Activated CD4-positive, CD25-positive, alpha-beta regulatory T cell treated with anti-CD3 and anti-CD28 coated beads, Interleukin-2, amount 50 U/mL, for 24 hours (primary cell): ENCODE results near the gene GSTO1.

Source experiments
- ATAC-seq, 2 donors: fragments of 150-1000 bp; cut with Tn5 transposase; one replicate each; pipeline ENCODE4 v1.10.0; 2021; ENCODE audit warnings: mild to moderate bottlenecking in 1 of 2, moderate library complexity in 1 of 2

GSTO1 gene

DNA sequence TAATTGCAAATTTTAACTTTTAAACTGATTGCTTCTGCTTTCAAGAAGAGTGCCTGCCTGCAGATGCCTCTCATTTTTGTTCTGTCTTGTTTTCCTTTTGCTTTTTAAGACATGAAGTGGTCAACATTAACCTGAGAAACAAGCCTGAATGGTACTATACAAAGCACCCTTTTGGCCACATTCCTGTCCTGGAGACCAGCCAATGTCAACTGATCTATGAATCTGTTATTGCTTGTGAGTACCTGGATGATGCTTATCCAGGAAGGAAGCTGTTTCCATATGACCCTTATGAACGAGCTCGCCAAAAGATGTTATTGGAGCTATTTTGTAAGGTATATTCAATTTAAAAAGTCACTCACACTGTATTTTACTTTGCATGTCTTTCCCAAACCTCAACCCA is 23.1 kb downstream of the GSTO1 start:
- no peak for ATAC-seq

DNA sequence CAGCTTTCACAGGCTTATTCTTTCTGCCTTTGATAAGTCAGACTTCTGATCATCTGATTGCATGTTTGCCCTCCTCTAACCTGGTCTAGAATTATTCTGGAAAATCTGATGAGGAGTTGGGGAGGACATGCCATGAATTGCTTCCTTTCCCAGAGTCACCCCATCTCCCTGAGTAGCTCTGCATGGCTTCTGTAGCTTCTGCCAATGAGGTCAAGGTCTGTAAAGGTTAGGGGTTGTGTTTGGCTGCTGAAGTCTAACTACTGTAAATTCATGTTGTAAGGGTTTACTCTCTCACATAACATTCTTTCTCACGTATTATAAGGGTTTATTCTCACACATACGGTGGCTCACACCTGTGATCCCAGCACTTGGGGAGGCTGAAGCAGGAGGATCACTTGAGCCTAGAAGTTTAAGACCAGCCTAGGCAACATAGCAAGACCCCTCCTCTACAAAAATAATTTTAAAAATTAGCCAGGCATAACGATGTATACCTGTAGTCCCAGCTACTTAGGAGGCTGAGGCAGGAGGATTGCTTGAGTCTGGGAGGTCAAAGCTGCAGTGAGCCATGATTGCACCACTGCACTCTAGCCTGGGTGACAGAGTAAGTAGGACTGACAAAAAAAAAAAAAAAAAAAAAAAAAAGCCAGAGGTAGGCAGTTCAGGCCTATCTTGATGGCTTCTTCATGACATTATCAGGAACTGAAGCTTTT is 25.0 kb downstream of the GSTO1 start:
- no peak for ATAC-seq

DNA sequence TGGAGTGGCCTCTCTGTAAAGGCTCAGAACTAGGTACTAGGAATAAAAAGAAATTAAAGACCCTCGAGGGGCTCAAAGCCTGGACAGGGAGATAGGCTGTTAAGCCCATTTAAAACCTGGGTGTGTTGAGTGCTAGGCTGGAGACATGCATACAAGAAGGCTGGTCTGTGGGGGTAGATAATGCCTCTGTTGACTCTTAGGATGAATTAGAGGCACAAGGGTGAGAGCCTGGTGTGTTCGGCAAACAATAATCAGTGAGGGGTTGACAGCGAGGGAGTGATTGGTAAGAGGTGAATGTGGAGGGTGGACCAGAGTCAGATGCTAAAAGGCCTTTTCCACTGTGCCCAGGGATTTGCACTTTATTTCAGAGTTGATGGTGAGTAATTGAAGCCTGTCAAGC is 27.0 kb downstream of the GSTO1 start:
- ATAC-seq = no peak

DNA sequence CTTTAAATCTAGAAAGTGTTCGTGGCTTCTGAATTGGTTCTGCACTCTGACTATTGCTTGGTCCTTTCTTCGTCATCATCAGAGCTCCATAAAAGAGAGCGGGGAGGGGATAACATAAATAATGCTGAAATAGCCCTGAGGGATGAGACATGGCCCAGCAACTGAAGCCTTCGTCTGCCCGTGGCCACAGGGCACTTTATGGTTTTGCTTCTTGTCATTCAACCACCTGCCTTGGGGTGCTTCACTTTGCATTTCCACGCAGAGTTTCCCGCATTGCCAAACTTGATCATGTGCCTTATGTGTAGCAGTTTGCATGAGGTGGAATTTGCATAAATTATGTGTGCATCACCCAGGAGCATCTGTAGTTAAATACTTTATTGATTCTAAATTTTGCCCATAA is 30.2 kb downstream of the GSTO1 start:
- ATAC-seq = no peak

DNA sequence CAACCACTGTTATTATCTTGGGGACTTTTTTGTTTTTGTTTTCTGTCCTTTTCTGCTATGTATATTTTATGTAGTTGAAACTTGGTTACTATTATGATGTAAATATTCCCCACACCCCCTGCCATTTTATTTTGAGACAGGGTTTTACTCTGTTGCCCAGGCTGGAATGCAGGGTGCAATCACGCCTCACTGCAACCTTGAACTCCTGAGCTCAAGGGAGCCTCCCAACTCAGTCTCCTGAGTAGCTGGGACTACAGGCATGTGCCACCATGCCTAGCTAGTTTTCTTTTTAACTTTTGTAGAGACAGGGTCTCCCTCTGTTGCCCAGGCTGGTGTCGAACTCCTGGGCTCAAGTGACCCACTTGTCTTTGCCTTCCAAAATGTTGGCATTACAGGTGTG is 32.2 kb downstream of the GSTO1 start:
- ATAC-seq = no peak

DNA sequence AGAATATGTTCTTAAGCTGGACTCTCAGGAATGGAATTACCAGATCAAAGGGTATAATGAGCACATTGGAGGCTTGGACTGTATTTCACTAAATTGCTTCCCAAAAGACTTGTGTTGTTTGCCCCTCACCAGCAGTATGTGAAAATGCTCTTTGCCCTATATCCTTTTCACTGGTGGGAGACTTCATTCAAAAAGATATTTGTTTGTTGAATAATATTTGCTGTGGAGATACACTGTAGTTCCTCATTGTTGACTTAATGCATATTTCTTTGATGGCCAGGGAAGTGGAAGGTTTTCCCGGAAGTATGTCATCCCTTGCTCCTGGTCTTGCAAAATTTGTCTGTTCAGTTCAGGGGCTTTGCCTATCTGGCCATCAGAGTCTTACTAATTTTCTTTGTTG is 33.7 kb downstream of the GSTO1 start:
- no peak for ATAC-seq

DNA sequence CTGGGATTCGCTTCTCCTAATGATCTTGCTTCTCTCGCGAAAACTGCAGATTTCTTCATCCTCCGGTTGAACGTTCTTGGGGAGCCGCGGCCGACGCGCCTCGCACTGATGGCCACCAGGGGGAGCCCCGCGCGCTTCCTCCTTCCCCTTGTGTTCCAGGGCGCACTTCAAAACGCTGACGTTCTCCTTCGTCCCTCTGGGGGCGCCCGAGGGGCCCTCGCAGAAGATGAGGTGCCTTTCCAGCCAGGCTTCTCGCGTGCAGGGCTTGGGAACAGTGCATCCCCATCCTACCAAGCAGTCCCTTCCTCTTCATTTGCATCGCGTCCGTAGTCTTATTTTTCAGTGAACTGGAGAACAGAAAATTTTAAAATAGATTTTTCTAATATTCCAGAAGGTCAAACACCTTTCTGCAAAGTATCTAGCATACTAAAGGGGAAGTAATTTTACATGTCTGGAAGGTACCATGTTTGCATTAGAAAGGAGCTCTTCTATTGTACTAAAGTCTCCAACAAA is 36.8 kb downstream of the GSTO1 start:
- peak; percentile 92 to 96 for ATAC-seq

DNA sequence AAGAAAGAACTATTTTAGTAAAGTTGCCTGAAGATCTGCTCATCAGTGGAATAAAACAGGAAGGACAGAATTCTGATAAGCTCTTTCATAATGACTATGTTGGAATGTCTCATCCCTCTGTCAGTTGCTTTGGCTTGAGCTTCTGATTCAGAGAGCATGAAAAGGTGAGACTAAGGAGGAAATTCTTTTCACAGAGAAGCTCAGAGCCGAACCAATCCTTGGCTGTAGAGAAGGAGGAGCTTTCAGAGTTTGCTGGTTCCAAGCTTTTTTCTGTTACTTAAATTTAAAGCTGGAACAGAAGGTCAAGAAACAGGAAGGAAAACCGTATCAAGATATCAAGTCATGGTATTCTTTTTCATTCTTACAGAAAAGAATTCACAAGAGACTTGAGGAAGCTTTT is 38.3 kb downstream of the GSTO1 start:
- no peak for ATAC-seq

DNA sequence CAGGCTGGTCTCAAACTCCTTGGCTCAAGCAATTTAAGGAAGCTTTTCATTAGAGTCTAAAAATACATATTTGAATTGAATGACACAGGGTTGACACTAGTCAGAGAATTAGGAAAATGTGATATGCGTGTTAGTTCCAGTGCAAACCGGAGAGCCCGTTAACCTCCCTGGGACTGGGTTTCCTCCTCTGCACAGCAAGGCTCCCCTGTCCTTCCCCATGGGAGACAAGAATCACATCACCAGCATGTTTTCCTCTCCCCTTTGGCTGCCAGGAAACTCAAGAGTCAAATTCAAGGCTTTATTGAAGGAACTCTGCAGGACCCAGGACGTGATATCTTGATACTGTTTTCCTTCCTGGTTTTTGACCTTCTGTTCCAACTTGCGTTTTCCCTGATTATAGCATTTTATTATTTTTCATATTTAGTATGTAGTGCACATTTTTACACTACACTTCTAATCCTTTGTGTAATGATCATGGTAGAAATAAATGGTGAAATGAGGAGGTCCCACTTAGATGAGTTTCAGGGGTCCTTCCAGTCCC is 39.2 kb downstream of the GSTO1 start:
- ATAC-seq = no peak

DNA sequence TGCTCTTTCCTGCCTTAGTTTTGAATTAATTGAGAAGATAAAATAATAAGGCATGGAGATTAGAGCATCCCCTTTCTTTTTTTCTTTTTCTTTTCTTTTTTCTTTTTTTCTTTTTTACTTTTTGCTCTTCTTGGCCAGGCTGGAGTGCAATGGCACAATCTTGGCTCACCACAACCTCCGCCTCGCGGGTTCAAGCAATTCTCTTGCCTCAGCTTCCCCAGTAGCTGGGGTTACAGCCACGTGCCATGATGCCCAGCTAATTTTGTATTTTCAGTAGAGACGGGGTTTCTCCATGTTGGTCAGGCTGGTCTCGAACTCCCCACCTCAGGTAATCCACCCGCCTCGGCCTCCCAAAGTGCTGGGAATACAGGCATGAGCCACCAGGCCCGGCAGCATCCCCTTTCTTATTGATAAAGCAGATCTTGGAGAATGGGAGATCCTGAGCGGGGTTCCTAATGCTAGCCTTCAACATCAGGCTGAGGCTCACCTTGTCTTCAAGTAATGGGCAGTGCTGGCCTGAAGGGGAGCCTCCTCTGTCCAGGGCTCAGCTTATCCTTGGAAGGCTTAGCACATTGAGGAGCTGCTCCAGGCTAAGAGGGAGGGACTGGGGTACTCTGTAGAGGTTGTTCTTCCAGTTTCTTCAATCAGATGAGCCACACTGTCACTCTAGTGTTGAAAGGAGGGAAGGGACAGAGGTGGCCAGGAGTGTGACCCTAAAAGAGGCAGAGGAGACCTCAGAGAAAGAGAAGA is 42.2 kb downstream of the GSTO1 start:
- no peak for ATAC-seq

DNA sequence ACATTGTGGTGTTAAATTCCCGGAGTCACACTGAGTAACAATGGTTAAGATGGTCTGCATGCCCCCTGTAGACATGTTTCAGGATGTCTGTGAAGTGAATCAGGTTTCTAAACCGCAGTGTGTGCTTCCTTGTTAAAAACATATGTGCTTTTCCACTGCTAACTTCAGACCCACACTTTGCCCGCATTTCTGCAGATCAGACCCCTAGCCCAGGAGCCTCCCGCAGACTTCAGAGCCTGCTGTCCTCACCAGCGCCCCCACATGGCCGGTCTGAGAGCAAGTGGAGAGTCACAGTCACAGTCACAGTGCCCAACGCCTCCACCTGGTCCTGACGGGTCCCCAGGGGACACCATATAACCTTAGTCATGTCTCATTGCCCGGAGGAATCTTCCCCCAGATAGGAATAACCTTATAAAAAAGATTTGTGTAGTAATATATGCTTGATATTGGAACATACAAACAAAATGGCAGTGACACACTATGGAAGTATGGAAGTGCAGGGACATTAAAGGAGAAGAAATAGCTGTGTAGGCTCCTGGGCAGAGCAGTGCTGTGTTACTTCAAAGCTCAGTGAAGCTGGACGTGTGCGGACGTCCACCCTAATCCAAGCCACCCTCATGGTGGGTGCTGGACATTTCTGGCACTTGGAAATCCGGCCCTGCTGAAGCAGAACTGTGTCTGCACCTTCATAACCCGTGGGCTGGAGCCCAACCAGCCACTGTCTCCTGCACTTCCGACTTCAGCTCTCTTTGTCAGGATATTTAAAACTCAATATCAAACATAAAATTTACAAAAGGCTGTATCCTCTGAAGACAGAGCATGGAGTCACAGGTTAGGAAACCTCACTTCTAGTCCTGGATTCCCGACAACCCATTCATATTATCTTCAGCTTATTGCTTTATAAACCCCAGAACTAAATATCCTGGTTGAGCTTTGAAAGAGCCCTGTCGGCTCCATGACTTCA is 43.3 kb downstream of the GSTO1 start:
- no peak for ATAC-seq

DNA sequence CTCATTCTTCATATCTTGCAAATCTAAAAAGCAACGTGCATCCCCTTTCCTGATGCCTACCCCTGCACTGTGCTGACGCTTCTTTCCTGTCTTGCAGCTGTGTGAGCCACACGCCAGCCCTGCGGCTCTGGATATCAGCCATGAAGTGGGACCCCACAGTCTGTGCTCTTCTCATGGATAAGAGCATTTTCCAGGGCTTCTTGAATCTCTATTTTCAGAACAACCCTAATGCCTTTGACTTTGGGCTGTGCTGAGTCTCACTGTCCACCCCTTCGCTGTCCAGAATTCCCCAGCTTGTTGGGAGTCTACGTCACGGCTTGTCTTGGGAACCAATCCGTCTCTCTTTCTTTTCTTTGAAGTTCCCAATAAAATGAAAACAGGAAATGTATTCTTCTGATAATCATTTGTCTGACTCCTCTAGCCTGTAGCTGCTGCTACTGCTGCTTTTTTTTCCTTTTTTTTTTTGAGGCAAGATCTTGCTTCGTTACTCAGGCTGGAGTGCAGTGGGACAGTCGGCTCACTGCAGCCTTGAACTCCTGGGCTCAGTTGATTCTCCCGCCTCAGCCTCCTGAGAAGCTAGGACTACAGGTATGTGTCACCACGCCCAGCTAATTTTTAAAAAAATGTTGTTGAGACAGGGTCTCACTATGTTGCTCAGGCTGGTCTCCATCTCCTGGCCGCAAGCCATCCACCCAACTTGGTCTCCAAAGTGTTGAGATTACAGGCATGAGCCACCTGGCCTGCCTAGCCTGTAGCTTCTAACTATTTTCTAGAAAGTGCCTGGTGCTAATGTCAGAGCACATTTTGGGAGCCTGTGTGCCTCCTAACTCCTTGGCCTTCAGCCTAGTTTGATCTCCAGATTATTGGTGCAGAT is 44.6 kb downstream of the GSTO1 start:
- ATAC-seq = no peak

DNA sequence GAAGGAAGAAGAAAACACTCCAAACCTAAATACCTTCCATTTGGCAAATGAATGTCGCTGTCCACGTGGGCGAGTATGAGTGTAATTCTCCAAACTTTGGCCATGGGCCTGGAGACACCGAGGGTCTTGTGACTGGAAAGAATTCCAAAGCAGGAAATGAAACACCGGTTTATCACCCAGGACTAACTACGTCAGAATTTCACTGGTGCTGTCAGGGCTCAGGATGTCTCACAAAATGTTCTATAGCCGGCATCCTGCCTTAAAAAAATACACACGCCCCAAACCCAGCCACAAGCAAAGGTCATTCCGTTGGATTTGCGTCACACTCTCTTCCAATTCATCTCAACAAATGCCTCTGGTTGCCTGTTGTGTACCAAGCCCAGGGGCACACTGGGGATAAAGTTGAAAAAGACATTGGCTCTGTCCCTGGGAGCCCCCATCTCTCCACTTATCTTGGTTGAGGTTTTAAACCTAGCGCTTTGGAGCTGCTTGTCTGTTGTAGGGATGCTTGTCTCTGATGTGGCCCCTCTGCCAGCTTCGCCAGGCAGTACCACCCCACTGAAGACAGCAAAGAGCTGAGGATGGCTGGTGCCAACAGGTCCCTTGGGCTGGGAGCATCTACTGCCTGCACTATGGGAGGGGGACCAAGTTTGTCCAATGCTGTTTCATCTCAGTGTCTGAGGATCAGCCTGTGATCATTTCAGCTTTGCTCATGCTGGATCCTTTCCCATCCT is 45.5 kb downstream of the GSTO1 start:
- no peak for ATAC-seq

DNA sequence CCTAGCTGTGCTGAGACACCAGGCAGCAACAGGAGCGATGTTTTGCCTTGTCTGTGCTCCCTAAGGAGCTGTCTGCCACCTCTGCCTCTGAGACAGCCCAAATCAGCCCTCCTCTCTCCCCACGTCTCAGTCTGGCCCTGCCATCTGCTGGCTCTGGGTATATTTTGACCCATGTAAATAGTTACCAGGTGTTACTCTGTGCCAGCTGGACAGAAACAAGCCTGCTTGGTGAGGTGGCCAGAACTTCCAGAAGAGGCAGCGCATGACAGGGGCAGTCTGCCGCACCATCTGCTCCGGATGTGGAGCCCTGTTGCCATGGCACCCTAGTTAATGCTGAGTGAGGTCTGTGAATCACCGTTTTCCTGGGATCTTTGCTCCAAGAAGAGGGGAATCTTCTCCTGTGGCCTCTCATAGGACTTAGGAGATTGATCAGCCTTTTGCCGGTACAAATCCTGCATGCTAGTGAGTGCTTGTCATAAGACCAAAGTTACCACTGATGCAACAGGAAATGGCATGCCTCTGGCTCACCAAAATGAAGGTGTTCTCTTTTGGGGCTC is 46.1 kb downstream of the GSTO1 start:
- peak in 1 of 2 donors; percentile 26 for ATAC-seq

DNA sequence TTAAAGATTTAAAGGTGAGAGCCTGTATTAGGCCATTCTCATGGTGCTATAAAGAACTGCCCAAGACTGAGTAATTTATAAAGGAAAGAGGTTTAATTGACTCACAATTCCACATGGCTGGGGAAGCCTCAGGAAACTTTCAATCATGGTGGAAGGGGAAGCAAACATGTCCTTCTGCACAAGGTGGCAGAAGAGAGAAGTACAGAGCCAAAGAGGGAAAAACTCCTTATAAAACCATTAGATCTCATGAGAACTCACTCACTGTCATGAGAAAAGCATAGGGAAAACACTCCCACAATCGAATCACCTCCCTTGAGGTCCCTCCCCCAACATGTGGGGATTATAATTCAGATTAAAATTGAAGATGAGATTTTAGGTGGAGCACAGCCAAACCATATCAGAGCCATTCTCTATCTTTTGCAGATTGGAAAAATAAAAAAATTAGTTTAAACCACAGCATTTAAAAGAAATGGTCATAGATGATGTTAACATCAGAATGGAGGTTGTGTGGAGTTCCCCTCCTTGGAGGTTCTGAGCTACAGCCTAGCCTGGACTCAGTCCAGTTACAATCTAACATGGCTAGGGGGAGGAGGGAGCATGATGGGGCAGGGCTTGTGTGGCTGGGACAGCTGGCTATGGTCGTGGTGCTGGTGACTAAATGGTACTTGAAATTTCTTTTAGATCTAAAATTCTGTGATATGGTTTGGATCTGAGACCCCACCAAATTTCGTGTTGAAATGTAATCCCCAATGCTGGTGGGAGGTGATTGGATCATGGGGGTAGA is 47.4 kb downstream of the GSTO1 start:
- no peak for ATAC-seq

DNA sequence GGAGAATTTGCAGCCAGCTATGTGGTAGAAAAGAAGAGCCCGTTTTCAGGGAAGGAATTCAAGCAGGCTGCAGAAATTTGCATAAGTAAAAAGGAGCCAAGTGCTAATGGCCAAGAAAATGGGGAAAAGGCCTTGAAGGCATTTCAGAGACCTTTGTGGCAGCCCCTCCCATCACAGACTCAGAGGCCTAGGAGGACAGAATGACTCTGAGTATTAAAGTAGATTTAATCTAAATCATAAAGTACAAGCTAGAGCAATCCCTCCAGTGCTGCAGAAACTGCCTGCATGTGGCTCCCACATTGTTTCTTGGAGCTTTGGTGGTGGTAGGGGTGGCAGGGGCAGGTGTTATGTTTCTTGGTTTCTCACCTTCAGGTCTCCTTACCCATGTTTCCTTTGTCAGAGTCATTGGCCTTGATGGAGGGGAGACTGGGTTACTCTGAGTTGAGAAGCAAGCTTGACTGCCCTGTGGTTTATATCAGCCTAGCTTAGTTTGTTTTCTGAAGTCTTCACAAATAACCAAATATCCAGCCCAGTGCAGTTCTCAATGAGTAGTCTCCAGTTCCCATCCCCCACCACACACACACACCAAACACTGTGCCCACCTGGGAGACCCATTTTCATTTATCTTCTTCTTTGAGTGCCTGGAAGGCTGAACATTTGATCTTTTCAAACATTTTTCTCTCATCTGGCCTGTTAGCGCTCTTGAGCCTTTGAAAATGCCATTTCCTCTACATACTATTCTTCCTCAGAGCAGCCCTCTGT is 49.1 kb downstream of the GSTO1 start:
- no peak for ATAC-seq

DNA sequence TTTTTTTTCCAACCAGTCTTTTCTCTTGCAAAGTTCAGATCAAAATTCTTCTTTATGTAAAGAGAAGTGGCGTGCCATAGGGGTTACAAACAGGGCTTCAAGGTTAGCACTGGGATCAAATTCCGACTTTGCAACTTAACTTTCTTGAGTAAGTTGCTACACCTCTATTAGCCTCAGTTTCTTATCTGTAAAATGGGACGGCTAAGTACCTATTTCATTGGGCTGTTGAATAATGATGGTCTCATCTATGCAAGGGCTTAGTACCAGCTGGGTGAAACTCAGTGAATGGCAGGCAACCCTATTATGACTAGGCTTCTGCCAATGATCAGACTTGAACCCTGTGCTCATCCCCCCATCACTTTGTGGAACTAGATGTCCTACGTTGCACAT is 49.7 kb downstream of the GSTO1 start:
- ATAC-seq = no peak

DNA sequence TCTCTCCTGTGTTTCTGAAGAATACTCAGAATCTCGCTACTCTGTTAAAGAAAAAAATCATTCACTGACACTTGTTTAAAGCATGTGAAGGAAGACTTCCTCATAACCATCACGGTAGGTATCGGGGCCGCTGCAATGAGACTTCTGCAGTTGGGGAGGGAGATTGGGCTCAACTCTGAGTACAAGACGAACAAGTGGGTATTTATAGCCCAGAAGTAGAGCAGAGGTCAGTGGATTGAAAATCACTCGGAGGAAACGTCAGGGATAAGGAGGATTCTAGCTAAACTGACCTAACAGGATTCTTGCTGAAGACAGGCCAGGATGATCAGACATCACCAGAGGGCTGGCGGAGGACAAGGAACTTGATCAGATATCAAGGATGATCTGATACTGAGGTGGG is 50.2 kb downstream of the GSTO1 start:
- ATAC-seq = no peak

DNA sequence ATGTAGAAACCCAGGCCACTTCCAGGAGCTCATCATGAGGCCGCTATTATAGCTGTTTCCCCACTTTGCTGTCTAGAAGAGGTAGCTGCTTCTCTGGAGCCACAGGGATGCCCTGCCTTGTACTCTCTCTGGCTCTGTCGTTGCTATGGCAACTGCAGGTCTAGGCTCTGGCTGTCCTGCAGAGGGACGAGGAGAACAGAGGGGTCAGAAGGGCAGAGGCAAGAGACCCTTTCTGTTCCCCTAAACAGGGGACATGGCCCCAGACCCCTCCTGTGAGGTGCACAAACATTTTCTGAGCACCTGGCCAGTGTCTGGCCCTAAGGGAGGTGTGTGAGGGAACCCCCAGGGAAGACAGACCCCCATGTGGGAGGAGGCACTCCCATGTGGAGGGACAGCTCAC is 52.2 kb downstream of the GSTO1 start:
- no peak for ATAC-seq
